K562 (cell line): ENCODE results near the gene SLMAP. TPM values are rescaled to one million over a fixed set of nuclear protein-coding genes. Genes with fewer than 3 reads are reported as not detected.

Source experiments
- ARID2 ChIP-seq: fragments of 450-650 bp; IDR thresholded peaks from 2 replicates; pipeline ENCODE4 v1.6.1; 2017; ENCODE audit warnings: antibody characterized with exemption, mild to moderate bottlenecking
- BRF1 ChIP-seq: IDR thresholded peaks from 3 replicates; pipeline ENCODE4 v1.6.1; 2011; ENCODE audit warnings: borderline replicate concordance, mild to moderate bottlenecking; ENCODE audit not compliant: insufficient read length; ENCODE audit errors: extremely low read depth
- CEBPB ChIP-seq: fragments of 450-650 bp; IDR thresholded peaks from 2 replicates; pipeline ENCODE4 v1.6.1; 2016; ENCODE audit warnings: missing genetic modification characterization, missing compliant biosample characterization
- FOXA3 ChIP-seq, 2 experiments: fragments of 450-650 bp in 1 of 2; sonication (generic) in 1 of 2; formaldehyde crosslinking; IDR thresholded peaks in 1 of 2; conservative IDR thresholded peaks in 1 of 2; 2 replicates each; pipeline versions ENCODE4 v1.4.0 to v1.8.0; 2020 to 2022; ENCODE audit warnings: mild to moderate bottlenecking in 2 of 2, missing genetic modification reagents in 1 of 2
- HDAC8 ChIP-seq: fragments of 450-650 bp; IDR thresholded peaks from 2 replicates; pipeline ENCODE4 v1.6.1; 2016; ENCODE audit warnings: mild to moderate bottlenecking, missing genetic modification characterization, moderate library complexity, missing compliant biosample characterization
- KAT7 ChIP-seq: sonication (generic); formaldehyde crosslinking; IDR thresholded peaks from 2 replicates; pipeline ENCODE4 v1.8.0; 2022; ENCODE audit warnings: missing genetic modification reagents, mild to moderate bottlenecking, borderline replicate concordance
- MTA2 ChIP-seq: fragments of 450-650 bp; IDR thresholded peaks from 2 replicates; pipeline ENCODE4 v1.6.1; 2016; ENCODE audit warnings: low read depth
- NCOA2 ChIP-seq, 2 experiments: fragments of 450-650 bp; IDR thresholded peaks; 2 replicates each; pipeline ENCODE4 v1.6.1; 2018; ENCODE audit warnings: mild to moderate bottlenecking in 2 of 2, moderate library complexity in 1 of 2; ENCODE audit not compliant: partially characterized antibody in 2 of 2
- NFATC3 ChIP-seq: fragments of 450-650 bp; IDR thresholded peaks from 2 replicates; pipeline ENCODE4 v1.6.1; 2017; ENCODE audit warnings: mild to moderate bottlenecking
- PTBP1 ChIP-seq: fragments of 200-400 bp; formaldehyde crosslinking; IDR thresholded peaks from 2 replicates; pipeline ENCODE4 v1.6.1; 2017; ENCODE audit warnings: low read depth, low read length
- RBM17 ChIP-seq: fragments of 200-400 bp; formaldehyde crosslinking; IDR thresholded peaks from 2 replicates; pipeline ENCODE4 v1.6.1; 2017; ENCODE audit warnings: low read depth, mild to moderate bottlenecking, low read length, borderline replicate concordance
- TAF9B ChIP-seq: fragments of 450-650 bp; IDR thresholded peaks from 2 replicates; pipeline ENCODE4 v1.6.1; 2018; ENCODE audit warnings: mild to moderate bottlenecking; ENCODE audit not compliant: partially characterized antibody
- TARDBP ChIP-seq: fragments of 450-650 bp; IDR thresholded peaks from 2 replicates; pipeline ENCODE4 v1.6.1; 2016
- TRIM24 ChIP-seq, 2 experiments: fragments of 450-650 bp; IDR thresholded peaks; 2 replicates each; pipeline ENCODE4 v1.6.1; 2016
- ZEB2 ChIP-seq: fragments of 450-650 bp; IDR thresholded peaks from 2 replicates; pipeline ENCODE4 v1.6.1; 2016
- ZFP36 ChIP-seq: fragments of 150-350 bp; IDR thresholded peaks from 2 replicates; pipeline ENCODE4 v1.6.1; 2018; ENCODE audit warnings: low read length, low read depth; ENCODE audit not compliant: partially characterized antibody
- polyA plus RNA-seq, 8 experiments: library from polyadenylated mRNA; depleted of rRNA in 4 of 8; stranded (reverse) in 5 of 8; unstranded in 3 of 8; fragments of >200 nt; fragmentation: Nextera tagmentation in 2 of 8; fragmentation: Illumina TruSeq in 1 of 8; extraction: Ambion mirVana in 2 of 8; extraction: Trizol in 1 of 8; gene quantifications; 2 replicates each; pipeline versions ENCODE4 v1.2.1 to v1.2.3, GENCODE V29; 2011 to 2014; ENCODE audit warnings: inconsistent platforms in 1 of 8, missing spikeins in 1 of 8
- total RNA-seq, 7 experiments: library from RNA; depleted of rRNA in 6 of 7; stranded (reverse); fragments of >200 nt in 6 of 7; fragmentation: Illumina TruSeq in 2 of 7; extraction: Trizol in 2 of 7; gene quantifications; 2 replicates each; pipeline versions ENCODE4 v1.2.1 to v1.2.3, GENCODE V29; 2011 to 2021; ENCODE audit warnings: low replicate concordance in 1 of 7
- TF ChIP-seq, protein P1 (sequence below), 2 experiments: fragments of 450-650 bp; formaldehyde crosslinking in 1 of 2; IDR thresholded peaks; 2 replicates each; pipeline versions ENCODE4 v1.4.0 to v1.6.1; 2014 to 2020; ENCODE audit warnings: mild to moderate bottlenecking in 2 of 2, borderline replicate concordance in 1 of 2, low read depth in 1 of 2
- TF ChIP-seq, protein P2 (sequence below): fragments of 150-350 bp; conservative IDR thresholded peaks from 2 replicates; pipeline ENCODE4 v1.6.1; 2014; ENCODE audit warnings: low read length

The SLMAP gene
- total and polyA plus RNA-seq, 9 of the 15 experiments (the other 6 are each of a cell fraction or from before 2014, with no cell fraction given): 12.1 to 50.7 (median 28.3) TPM

DNA sequence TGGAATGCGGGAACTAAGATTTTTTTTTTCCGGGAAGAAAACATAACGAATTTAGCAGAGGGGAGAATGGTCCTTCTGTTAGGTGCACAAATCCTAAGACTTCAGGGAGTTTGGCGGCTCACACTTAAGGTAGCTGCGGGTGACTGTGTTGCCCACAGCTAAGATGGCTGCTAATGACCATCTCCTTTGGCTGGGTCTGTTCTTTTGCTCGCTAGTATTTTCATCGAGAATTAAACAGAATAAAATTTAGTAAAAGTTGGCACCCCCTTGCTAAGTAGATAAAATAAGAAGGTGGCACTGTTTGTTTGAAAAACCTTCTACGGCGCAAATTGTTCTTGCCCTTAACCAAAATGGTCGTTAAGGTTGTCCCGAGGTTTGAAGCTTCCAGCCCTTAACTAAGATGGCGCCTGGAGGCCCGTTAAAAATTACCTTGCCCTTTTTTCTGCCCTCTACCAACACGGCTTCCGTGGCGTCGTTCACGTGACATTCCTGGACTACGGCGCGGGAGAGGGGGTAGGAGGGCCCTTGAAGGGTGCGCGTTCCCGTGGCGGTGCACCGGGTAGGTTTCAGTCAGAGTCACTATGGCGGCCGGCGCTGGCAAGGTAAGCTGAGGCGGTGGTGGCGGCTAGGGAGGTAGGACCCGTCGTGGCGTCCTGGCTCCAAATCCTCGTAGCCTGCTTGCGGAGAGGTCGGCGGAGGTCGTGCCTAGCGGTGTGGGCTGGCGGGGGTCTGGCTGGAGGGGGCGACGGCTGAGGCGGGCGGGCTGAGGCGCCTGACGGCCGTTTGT lies at the start of gene SLMAP (continued):
- TF ChIP-seq, protein P1, sequence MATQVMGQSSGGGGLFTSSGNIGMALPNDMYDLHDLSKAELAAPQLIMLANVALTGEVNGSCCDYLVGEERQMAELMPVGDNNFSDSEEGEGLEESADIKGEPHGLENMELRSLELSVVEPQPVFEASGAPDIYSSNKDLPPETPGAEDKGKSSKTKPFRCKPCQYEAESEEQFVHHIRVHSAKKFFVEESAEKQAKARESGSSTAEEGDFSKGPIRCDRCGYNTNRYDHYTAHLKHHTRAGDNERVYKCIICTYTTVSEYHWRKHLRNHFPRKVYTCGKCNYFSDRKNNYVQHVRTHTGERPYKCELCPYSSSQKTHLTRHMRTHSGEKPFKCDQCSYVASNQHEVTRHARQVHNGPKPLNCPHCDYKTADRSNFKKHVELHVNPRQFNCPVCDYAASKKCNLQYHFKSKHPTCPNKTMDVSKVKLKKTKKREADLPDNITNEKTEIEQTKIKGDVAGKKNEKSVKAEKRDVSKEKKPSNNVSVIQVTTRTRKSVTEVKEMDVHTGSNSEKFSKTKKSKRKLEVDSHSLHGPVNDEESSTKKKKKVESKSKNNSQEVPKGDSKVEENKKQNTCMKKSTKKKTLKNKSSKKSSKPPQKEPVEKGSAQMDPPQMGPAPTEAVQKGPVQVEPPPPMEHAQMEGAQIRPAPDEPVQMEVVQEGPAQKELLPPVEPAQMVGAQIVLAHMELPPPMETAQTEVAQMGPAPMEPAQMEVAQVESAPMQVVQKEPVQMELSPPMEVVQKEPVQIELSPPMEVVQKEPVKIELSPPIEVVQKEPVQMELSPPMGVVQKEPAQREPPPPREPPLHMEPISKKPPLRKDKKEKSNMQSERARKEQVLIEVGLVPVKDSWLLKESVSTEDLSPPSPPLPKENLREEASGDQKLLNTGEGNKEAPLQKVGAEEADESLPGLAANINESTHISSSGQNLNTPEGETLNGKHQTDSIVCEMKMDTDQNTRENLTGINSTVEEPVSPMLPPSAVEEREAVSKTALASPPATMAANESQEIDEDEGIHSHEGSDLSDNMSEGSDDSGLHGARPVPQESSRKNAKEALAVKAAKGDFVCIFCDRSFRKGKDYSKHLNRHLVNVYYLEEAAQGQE (IDR thresholded peaks at IDR 0.05; ENCODE audit: borderline replicate concordance): peak; percentile 51
- TF ChIP-seq, protein P1 (CRISPR knock-in tag; IDR thresholded peaks at IDR 0.05; ENCODE audit: low read depth): no peak
- TF ChIP-seq, protein P2, sequence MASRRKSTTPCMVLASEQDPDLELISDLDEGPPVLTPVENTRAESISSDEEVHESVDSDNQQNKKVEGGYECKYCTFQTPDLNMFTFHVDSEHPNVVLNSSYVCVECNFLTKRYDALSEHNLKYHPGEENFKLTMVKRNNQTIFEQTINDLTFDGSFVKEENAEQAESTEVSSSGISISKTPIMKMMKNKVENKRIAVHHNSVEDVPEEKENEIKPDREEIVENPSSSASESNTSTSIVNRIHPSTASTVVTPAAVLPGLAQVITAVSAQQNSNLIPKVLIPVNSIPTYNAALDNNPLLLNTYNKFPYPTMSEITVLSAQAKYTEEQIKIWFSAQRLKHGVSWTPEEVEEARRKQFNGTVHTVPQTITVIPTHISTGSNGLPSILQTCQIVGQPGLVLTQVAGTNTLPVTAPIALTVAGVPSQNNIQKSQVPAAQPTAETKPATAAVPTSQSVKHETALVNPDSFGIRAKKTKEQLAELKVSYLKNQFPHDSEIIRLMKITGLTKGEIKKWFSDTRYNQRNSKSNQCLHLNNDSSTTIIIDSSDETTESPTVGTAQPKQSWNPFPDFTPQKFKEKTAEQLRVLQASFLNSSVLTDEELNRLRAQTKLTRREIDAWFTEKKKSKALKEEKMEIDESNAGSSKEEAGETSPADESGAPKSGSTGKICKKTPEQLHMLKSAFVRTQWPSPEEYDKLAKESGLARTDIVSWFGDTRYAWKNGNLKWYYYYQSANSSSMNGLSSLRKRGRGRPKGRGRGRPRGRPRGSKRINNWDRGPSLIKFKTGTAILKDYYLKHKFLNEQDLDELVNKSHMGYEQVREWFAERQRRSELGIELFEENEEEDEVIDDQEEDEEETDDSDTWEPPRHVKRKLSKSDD: peak; percentile 87; the same call in 1 of the 2 replicates
- no peak for TF ChIP-seq NFATC3
- no peak for TF ChIP-seq BRF1
- no peak for TF ChIP-seq ARID2
- TF ChIP-seq HDAC8: no peak
- TF ChIP-seq CEBPB (tag): no peak
- peak; percentile 64 for TF ChIP-seq TAF9B
- TF ChIP-seq TRIM24 (IDR thresholded peaks at IDR 0.05): no peak
- no peak for TF ChIP-seq KAT7 (CRISPR knock-in tag)
- no peak for TF ChIP-seq NCOA2 (IDR thresholded peaks at IDR 0.05; ENCODE audit: partially characterized antibody in 2 of 2)
- no peak for TF ChIP-seq TARDBP
- TF ChIP-seq RBM17: no peak
- TF ChIP-seq PTBP1: no peak
- TF ChIP-seq ZEB2: no peak
- no peak for TF ChIP-seq ZFP36
- TF ChIP-seq MTA2: no peak
- TF ChIP-seq FOXA3 (CRISPR knock-in tag; conservative IDR thresholded peaks at IDR 0.05 in 1 of 2, IDR thresholded peaks at IDR 0.05 in 1 of 2): no peak
